ENCODE measurements around the gene SMARCC2. TPM values are rescaled to one million over a fixed set of nuclear protein-coding genes. Genes with fewer than 3 reads are reported as not detected.
A peak's percentile ranks its signal among the peaks of the same experiment; 100 is the strongest.

The SMARCC2 gene
- total RNA-seq, 1 donor from 2014 or later, result 136 TPM

DNA sequence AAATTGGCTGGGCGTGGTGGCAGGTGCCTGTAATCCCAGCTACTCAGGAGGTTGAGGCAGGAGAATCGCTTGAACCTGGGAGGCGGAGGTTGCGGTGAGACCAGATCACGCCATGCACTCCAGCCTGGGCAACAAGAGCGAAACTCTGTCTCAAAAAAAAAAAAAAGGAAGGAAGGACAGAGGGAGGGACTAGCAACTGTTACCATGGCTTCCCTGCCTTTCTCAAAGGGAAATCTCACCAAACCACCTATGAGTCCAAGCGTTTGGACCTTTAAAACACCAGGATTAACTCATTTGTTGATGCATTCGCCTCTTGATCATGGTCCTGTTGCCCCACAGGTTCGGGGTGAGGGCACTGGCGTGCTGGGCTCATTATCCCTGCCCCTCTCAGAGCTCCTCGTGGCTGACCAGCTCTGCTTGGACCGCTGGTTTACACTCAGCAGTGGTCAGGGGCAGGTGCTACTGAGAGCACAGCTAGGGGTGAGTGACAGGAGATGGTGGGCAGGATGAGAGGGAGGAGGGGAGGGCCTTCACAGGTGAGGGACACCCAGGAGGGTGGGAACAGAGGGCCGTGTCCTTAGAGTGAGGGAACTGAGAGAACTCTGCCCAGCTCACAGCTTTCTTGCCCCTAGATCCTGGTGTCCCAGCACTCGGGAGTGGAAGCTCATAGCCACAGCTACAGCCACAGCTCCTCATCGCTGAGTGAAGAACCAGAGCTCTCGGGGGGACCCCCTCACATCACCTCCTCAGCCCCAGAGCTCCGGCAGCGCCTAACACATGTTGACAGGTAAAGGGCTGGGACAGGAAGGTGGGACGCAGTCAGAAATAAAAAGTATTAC, 47.1 kb downstream of the SMARCC2 start:
- peaks cover 79% of the 10 kb centered on the region for H3K36me3 Mint-ChIP-seq (ENCODE audit: low read depth)
- intact Hi-C loops (cut with micrococcal nuclease), result no loop called here
- ATAC-seq (ENCODE audit: low read depth) (no peak), DNase-seq (no peak)
- H3K4me1 Mint-ChIP-seq, result peaks cover 15% of the 10 kb centered on the region
- no peaks in the 10 kb centered on the region for H3K9me3 Mint-ChIP-seq
- no peak overlapping the region for H3K4me3 Mint-ChIP-seq
- ChIA-PET POLR2A (interaction anchor here (0.6 to 1.8 kb wide), 6 partner anchors 9 to 253 kb away, joined by 3 to 16 read pairs (median 4); partner anchors contain the start of gene MYL6), CTCF (no interaction called here)
- TF ChIP-seq, protein P1, sequence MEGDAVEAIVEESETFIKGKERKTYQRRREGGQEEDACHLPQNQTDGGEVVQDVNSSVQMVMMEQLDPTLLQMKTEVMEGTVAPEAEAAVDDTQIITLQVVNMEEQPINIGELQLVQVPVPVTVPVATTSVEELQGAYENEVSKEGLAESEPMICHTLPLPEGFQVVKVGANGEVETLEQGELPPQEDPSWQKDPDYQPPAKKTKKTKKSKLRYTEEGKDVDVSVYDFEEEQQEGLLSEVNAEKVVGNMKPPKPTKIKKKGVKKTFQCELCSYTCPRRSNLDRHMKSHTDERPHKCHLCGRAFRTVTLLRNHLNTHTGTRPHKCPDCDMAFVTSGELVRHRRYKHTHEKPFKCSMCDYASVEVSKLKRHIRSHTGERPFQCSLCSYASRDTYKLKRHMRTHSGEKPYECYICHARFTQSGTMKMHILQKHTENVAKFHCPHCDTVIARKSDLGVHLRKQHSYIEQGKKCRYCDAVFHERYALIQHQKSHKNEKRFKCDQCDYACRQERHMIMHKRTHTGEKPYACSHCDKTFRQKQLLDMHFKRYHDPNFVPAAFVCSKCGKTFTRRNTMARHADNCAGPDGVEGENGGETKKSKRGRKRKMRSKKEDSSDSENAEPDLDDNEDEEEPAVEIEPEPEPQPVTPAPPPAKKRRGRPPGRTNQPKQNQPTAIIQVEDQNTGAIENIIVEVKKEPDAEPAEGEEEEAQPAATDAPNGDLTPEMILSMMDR (IDR thresholded peaks at IDR 0.05), result no peak
- peak overlapping the region; percentile 8 for H3K27ac Mint-ChIP-seq
- no peaks in the 10 kb centered on the region for H3K27me3 Mint-ChIP-seq

DNA sequence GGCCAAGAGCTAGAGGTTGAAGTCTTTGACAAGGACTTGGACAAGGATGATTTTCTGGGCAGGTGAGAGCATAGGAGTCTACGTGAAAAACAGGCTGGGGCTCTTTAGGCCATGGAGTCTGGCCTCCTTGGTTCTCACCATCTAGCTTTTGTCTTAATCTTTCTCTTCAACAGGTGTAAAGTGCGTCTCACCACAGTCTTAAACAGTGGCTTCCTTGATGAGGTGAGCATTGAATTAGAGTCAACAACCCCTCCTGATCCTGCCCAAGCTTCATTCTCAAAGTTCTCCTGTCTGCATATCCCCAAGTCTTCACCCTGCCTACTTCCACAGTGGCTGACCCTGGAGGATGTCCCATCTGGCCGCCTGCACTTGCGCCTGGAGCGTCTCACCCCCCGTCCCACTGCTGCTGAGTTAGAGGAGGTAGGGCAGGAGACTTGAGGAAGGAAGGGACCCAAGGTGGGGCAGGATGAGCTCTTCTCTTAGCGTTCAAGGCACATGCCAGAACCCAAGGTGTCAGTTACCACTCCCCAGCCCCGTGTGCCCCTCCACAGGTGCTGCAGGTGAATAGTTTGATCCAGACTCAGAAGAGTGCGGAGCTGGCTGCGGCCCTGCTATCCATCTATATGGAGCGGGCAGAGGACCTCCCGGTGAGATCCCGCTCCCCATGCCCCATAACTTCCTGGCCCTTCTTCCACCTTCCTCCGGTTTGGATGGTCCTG, 51.3 kb downstream of the SMARCC2 start:
- Mint-ChIP-seq H3K27me3 (no peaks in the 10 kb centered on the region), H3K4me3 (no peak overlapping the region), H3K27ac (no peak overlapping the region), H3K36me3 (ENCODE audit: low read depth) (peaks cover 85% of the 10 kb centered on the region), H3K4me1 (peaks cover 4% of the 10 kb centered on the region), H3K9me3 (no peaks in the 10 kb centered on the region)
- POLR2A ChIA-PET, result interaction anchor here (0.6 to 2.6 kb wide), 3 partner anchors 10 to 1322 kb away, joined by 3 to 19 read pairs (median 7); partner anchors contain the start of genes ESYT1 and MYL6B
- ATAC-seq (ENCODE audit: low read depth) (no peak), DNase-seq (no peak)
- CTCF ChIA-PET, result interaction anchor here (1.3 kb wide), 1 partner anchor 10 kb away, joined by 4 read pairs; the partner anchor contains the start of gene ESYT1
- TF ChIP-seq, protein P1 (IDR thresholded peaks at IDR 0.05), result no peak
- intact Hi-C loops (cut with micrococcal nuclease), result no loop called here

DNA sequence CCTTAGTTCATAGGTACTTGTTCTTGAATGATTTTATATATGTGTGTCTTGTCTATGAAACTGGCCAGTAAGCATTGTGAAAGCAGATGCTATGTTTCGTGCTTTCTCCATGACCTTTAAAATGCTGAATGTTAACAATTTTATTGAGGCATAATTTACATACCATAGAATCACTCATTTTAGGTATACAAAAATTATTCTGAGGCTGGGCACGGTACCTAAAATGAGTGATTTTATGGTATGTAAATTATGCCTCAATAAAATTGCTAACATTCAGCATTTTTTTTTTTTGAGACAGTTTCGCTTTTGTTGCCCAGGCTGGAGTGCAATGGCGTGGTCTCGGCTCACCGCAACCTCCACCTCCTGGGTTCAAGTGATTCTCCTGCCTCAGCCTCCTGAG, 54.4 kb downstream of the SMARCC2 start:
- Mint-ChIP-seq H3K9me3 (no peaks in the 10 kb centered on the region), H3K36me3 (ENCODE audit: low read depth) (peaks cover 85% of the 10 kb centered on the region), H3K4me3 (no peak overlapping the region), H3K27ac (no peak overlapping the region), H3K27me3 (no peaks in the 10 kb centered on the region), H3K4me1 (peaks cover 25% of the 10 kb centered on the region)
- POLR2A ChIA-PET, result interaction anchor here (0.7 kb wide), 1 partner anchor 96 kb away, joined by 4 read pairs; no protein-coding TSS in a partner anchor
- intact Hi-C loops (cut with micrococcal nuclease), result no loop called here
- TF ChIP-seq, protein P1 (IDR thresholded peaks at IDR 0.05), result no peak
- ATAC-seq (ENCODE audit: low read depth) (no peak), DNase-seq (no peak)
- CTCF ChIA-PET, result no interaction called here

DNA sequence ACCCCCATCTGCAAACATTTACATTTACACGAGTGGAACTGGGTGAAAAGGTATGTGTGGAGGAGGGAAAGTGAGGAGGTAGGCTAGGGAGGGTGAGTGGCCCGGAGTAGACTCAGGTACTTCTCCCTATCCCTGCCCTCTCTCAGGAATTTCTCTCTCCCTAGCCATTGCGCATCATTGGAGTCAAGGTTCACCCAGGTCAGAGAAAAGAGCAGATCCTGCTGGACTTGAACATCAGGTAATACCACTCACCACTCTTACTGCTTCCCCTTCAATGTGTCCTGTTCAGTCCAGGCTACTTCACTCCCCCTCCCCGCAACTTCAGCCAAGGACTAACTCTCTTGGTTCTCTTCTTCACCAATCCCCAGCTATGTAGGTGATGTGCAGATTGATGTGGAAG, 58.4 kb downstream of the SMARCC2 start:
- peak overlapping the region; percentile 98 for H3K27ac Mint-ChIP-seq
- DNase-seq (no peak), ATAC-seq (ENCODE audit: low read depth) (no peak)
- no peaks in the 10 kb centered on the region for H3K27me3 Mint-ChIP-seq
- ChIA-PET POLR2A (interaction anchor here (1.3 to 5.8 kb wide), 3 partner anchors 18 to 27 kb away, joined by 3 to 80 read pairs (median 67); partner anchors contain the start of genes MYL6 and MYL6B), CTCF (interaction anchor here (2.0 kb wide), 1 partner anchor 62 kb away, joined by 4 read pairs; no protein-coding TSS in a partner anchor)
- no peaks in the 10 kb centered on the region for H3K9me3 Mint-ChIP-seq
- peaks cover 55% of the 10 kb centered on the region for H3K4me1 Mint-ChIP-seq
- TF ChIP-seq, protein P1 (IDR thresholded peaks at IDR 0.05), result no peak
- intact Hi-C loops (cut with micrococcal nuclease), result no loop called here
- peaks cover 59% of the 10 kb centered on the region for H3K36me3 Mint-ChIP-seq (ENCODE audit: low read depth)
- H3K4me3 Mint-ChIP-seq, result no peak overlapping the region
